ENCODE results near the gene RARG.

DNA sequence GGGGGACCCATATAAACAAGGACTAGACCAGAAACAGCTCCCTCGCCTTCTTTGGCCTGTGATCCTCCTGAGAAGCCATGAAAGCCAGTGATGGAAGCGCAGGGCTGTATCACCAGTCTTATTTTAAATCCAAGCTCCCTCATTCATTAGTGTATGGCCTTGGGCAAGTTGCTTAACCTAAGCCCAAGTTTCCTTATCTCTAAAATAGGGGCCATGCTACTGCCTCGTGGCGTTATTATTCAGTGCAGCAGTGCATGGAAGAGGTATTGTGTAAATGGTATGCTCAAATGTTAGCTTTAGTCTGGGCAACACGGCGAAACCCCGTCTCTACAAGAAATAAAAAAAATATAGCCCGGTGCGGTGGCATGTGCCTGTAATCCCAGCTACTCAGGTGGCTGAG lies 46.0 kb upstream of the RARG start:
- TF ChIP-seq POLR2AphosphoS5 (IDR thresholded peaks at IDR 0.05; ENCODE audit: low read depth, low read length) = no peak
- no peak for TF ChIP-seq POLR2A (IDR thresholded peaks at IDR 0.05; ENCODE audit: low read depth, low read length)

All from GM12891 (cell line).